K562 (cell line): ENCODE measurements around the gene PEX10. TPM values are rescaled to one million over a fixed set of nuclear protein-coding genes. Genes with fewer than 3 reads are reported as not detected.

ENCODE experiments used
- ATF6 ChIP-seq: sonication (generic); formaldehyde crosslinking; IDR thresholded peaks from 2 replicates; pipeline ENCODE4 v1.4.0; 2020; ENCODE audit warnings: mild to moderate bottlenecking, missing genetic modification reagents
- EP300 ChIP-seq: IDR thresholded peaks from 2 replicates; pipeline ENCODE4 v1.6.1; 2012; ENCODE audit warnings: low read length, improper control_type of control experiment
- POU5F1 ChIP-seq: fragments of 150-350 bp; IDR thresholded peaks from 2 replicates; pipeline ENCODE4 v1.6.1; 2014; ENCODE audit warnings: borderline replicate concordance, low read length, low read depth, mild to moderate bottlenecking; ENCODE audit not compliant: partially characterized antibody
- RFX5 ChIP-seq: IDR thresholded peaks from 2 replicates; pipeline ENCODE4 v1.6.1; 2011; ENCODE audit warnings: low read depth, mild to moderate bottlenecking, improper control_type of control experiment, low read length
- SETDB1 ChIP-seq: IDR thresholded peaks from one replicate; pipeline ENCODE4 v1.6.1; 2012; ENCODE audit warnings: low read length, control low read depth, inconsistent platforms
- ZBTB40 ChIP-seq, 2 experiments: fragments of 450-650 bp in 1 of 2; sonication (generic) in 1 of 2; formaldehyde crosslinking in 1 of 2; IDR thresholded peaks; 2 replicates each; pipeline versions ENCODE4 v1.7.1 to v1.9.0; 2016 to 2022; ENCODE audit warnings: inconsistent platforms in 1 of 2, mild to moderate bottlenecking in 1 of 2, missing genetic modification reagents in 1 of 2
- ZKSCAN1 ChIP-seq: fragments of 150-350 bp; IDR thresholded peaks from 2 replicates; pipeline ENCODE4 v1.6.1; 2016; ENCODE audit warnings: low read depth, low read length
- ZNF165 ChIP-seq: fragments of 250-450 bp; sonication (Bioruptor Pico); IDR thresholded peaks from 2 replicates; pipeline ENCODE4 v1.4.0; 2020; ENCODE audit warnings: borderline replicate concordance
- ZNF175 ChIP-seq: fragments of 200-800 bp; sonication (Bioruptor generic); IDR thresholded peaks from 2 replicates; pipeline ENCODE4 v1.6.1; 2016; ENCODE audit warnings: low read depth, mild to moderate bottlenecking, missing genetic modification characterization, missing compliant biosample characterization
- ZNF324 ChIP-seq: fragments of 250-450 bp; sonication (Bioruptor Pico); IDR thresholded peaks from 2 replicates; pipeline ENCODE4 v1.4.0; 2020; ENCODE audit warnings: mild to moderate bottlenecking
- polyA plus RNA-seq, 8 experiments: library from polyadenylated mRNA; depleted of rRNA in 4 of 8; stranded (reverse) in 5 of 8; unstranded in 3 of 8; fragments of >200 nt; fragmentation: Nextera tagmentation in 2 of 8; fragmentation: Illumina TruSeq in 1 of 8; extraction: Ambion mirVana in 2 of 8; extraction: Trizol in 1 of 8; gene quantifications; 2 replicates each; pipeline versions ENCODE4 v1.2.1 to v1.2.3, GENCODE V29; 2011 to 2014; ENCODE audit warnings: inconsistent platforms in 1 of 8, missing spikeins in 1 of 8
- total RNA-seq, 7 experiments: library from RNA; depleted of rRNA in 6 of 7; stranded (reverse); fragments of >200 nt in 6 of 7; fragmentation: Illumina TruSeq in 2 of 7; extraction: Trizol in 2 of 7; gene quantifications; 2 replicates each; pipeline versions ENCODE4 v1.2.1 to v1.2.3, GENCODE V29; 2011 to 2021; ENCODE audit warnings: low replicate concordance in 1 of 7
- TF ChIP-seq, protein P1 (sequence below): fragments of 250-450 bp; sonication (Bioruptor Pico); IDR thresholded peaks from 2 replicates; pipeline ENCODE4 v1.9.0; 2021; ENCODE audit warnings: mild to moderate bottlenecking
- TF ChIP-seq, protein P2 (sequence below): sonication (generic); formaldehyde crosslinking; IDR thresholded peaks from 2 replicates; pipeline ENCODE4 v1.8.1; 2023; ENCODE audit warnings: mild to moderate bottlenecking, missing genetic modification reagents, moderate library complexity
- TF ChIP-seq, protein P3 (sequence below): sonication (generic); formaldehyde crosslinking; IDR thresholded peaks from 2 replicates; pipeline ENCODE4 v1.8.0; 2022; ENCODE audit warnings: mild to moderate bottlenecking, missing genetic modification reagents

PEX10 gene
- total and polyA plus RNA-seq, 9 of the 15 experiments (the other 6 are each of a cell fraction or from before 2014, with no cell fraction given) = 0.03 to 26.2 (median 8.7) TPM

- TF ChIP-seq ZBTB40 (IDR thresholded peaks at IDR 0.05) (no peak), ZBTB40 (CRISPR knock-in tag; IDR thresholded peaks at IDR 0.05) (no peak), SETDB1 (no peak), EP300 (no peak), ATF6 (no peak), ZKSCAN1 (no peak), ZNF324 (CRISPR knock-in tag) (no peak), POU5F1 (no peak), ZNF175 (CRISPR knock-in tag) (no peak), ZNF165 (no peak), RFX5 (no peak)
- TF ChIP-seq, protein P1, sequence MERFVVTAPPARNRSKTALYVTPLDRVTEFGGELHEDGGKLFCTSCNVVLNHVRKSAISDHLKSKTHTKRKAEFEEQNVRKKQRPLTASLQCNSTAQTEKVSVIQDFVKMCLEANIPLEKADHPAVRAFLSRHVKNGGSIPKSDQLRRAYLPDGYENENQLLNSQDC (CRISPR knock-in tag) = no peak
- TF ChIP-seq, protein P2, sequence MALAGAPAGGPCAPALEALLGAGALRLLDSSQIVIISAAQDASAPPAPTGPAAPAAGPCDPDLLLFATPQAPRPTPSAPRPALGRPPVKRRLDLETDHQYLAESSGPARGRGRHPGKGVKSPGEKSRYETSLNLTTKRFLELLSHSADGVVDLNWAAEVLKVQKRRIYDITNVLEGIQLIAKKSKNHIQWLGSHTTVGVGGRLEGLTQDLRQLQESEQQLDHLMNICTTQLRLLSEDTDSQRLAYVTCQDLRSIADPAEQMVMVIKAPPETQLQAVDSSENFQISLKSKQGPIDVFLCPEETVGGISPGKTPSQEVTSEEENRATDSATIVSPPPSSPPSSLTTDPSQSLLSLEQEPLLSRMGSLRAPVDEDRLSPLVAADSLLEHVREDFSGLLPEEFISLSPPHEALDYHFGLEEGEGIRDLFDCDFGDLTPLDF = no peak
- TF ChIP-seq, protein P3, sequence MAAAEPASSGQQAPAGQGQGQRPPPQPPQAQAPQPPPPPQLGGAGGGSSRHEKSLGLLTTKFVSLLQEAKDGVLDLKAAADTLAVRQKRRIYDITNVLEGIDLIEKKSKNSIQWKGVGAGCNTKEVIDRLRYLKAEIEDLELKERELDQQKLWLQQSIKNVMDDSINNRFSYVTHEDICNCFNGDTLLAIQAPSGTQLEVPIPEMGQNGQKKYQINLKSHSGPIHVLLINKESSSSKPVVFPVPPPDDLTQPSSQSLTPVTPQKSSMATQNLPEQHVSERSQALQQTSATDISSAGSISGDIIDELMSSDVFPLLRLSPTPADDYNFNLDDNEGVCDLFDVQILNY (CRISPR knock-in tag) = no peak
- TF ChIP-seq, all 486 proteins: peak for 0
Observed at GRCh38 chr1:2376261-2376741, 36.1 kb downstream of the PEX10 start (continued).
